Tibial artery (tissue), 4 donors: Measurements from ENCODE around the gene AIF1.

ENCODE experiments used
- DNase-seq, 2 donors: peaks; one replicate each; pipeline ENCODE4 v3.0.0-alpha.2; 2019
- H3K27ac ChIP-seq, 2 donors: fragments of 200-600 bp; sonication (generic) in 1 of 2; 1 replicate in 1 of 2; 2 replicates in 1 of 2; pipeline ENCODE4 v1.5.1; 2018 to 2019; ENCODE audit warnings: mild to moderate bottlenecking in 1 of 2
- H3K27me3 ChIP-seq, 2 donors: fragments of 200-600 bp; sonication (generic) in 1 of 2; one replicate each; pipeline versions ENCODE4 v1.5.1 to v1.6.0; 2016 to 2019
- H3K36me3 ChIP-seq, 3 donors: fragments of 200-600 bp; sonication (generic) in 2 of 3; one replicate each; pipeline ENCODE4 v1.5.1; 2016 to 2019; ENCODE audit warnings: mild to moderate bottlenecking in 2 of 3
- H3K4me1 ChIP-seq, 4 donors: fragments of 200-600 bp; sonication (generic) in 2 of 4; 1 replicate in 3 of 4; 2 replicates in 1 of 4; pipeline ENCODE4 v1.5.1; 2016 to 2019
- H3K4me3 ChIP-seq, 2 donors: fragments of 200-600 bp; sonication (generic) in 1 of 2; 1 replicate in 1 of 2; 2 replicates in 1 of 2; pipeline ENCODE4 v1.5.1; 2018 to 2019; ENCODE audit warnings: mild to moderate bottlenecking in 2 of 2
- H3K9me3 ChIP-seq, 3 donors: fragments of 200-600 bp; sonication (generic) in 1 of 3; one replicate each; pipeline ENCODE4 v1.5.1; 2016 to 2019
- CTCF ChIP-seq, 2 experiments: fragments of 200-600 bp in 1 of 2; fragments of 450-650 bp in 1 of 2; IDR thresholded peaks; one replicate each; pipeline ENCODE4 v1.5.1; 2017 to 2019; ENCODE audit warnings: antibody characterized with exemption in 2 of 2, mild to moderate bottlenecking in 1 of 2, moderate library complexity in 1 of 2
- intact Hi-C: fragments of 100-400 bp; cut with DNase I; formaldehyde crosslinking; loops from one replicate; pipeline ENCODE4 v1.15.0; 2023; ENCODE audit warnings: low total_unique reads

Gene AIF1

GRCh38 chr6:31576897-31577578 lies 38.0 kb upstream of the AIF1 start:
- no peak for DNase-seq
- H3K27ac ChIP-seq, result no peak overlapping the region
- H3K27me3 ChIP-seq, result peaks cover 0 to 21% of the 10 kb centered on the region in 2 donors
- H3K9me3 ChIP-seq, result no peaks in the 10 kb centered on the region
- intact Hi-C loops, result no loop called here
- no peak for TF ChIP-seq CTCF (IDR thresholded peaks at IDR 0.05)
- H3K36me3 ChIP-seq, result no peaks in the 10 kb centered on the region
- no peak overlapping the region for H3K4me3 ChIP-seq
- peaks cover 0 to 11% (median 9%) of the 10 kb centered on the region in 4 donors for H3K4me1 ChIP-seq

- H3K27ac ChIP-seq, result no peak overlapping the region
- DNase-seq, result no peak
- H3K27me3 ChIP-seq, result peaks cover 0 to 21% of the 10 kb centered on the region in 2 donors
- peaks cover 0 to 16% (median 11%) of the 10 kb centered on the region in 4 donors for H3K4me1 ChIP-seq
- intact Hi-C loops, result no loop called here
- no peak for TF ChIP-seq CTCF (IDR thresholded peaks at IDR 0.05)
- H3K4me3 ChIP-seq, result no peak overlapping the region
- no peaks in the 10 kb centered on the region for H3K9me3 ChIP-seq
- no peaks in the 10 kb centered on the region for H3K36me3 ChIP-seq
These were observed 37.5 kb upstream of the AIF1 start for GRCh38 chr6:31577579-31577966.

- H3K9me3 ChIP-seq, result no peaks in the 10 kb centered on the region
- H3K27ac ChIP-seq, result no peak overlapping the region
- no peak for TF ChIP-seq CTCF (IDR thresholded peaks at IDR 0.05)
- no peaks in the 10 kb centered on the region for H3K36me3 ChIP-seq
- H3K4me1 ChIP-seq, result peaks cover 0 to 16% (median 11%) of the 10 kb centered on the region in 4 donors
- intact Hi-C loops, result no loop called here
- peaks cover 0 to 12% of the 10 kb centered on the region in 2 donors for H3K27me3 ChIP-seq
- DNase-seq, result no peak
- no peak overlapping the region for H3K4me3 ChIP-seq
These were observed 36.6 kb upstream of the AIF1 start for GRCh38 chr6:31578184-31579118.

- no peak for DNase-seq
- no peak overlapping the region for H3K4me3 ChIP-seq
- intact Hi-C loops, result no loop called here
- peaks cover 0 to 16% (median 11%) of the 10 kb centered on the region in 4 donors for H3K4me1 ChIP-seq
- H3K27me3 ChIP-seq, result peaks cover 0 to 6% of the 10 kb centered on the region in 2 donors
- no peak overlapping the region for H3K27ac ChIP-seq
- no peak for TF ChIP-seq CTCF (IDR thresholded peaks at IDR 0.05)
- H3K36me3 ChIP-seq, result no peaks in the 10 kb centered on the region
- H3K9me3 ChIP-seq, result no peaks in the 10 kb centered on the region
These were observed 35.9 kb upstream of the AIF1 start for GRCh38 chr6:31579119-31579505.

- TF ChIP-seq CTCF (IDR thresholded peaks at IDR 0.05), result no peak
- Histone ChIP-seq H3K27ac (no peak overlapping the region), H3K4me3 (no peak overlapping the region), H3K4me1 (peaks cover 0 to 16% (median 11%) of the 10 kb centered on the region in 4 donors), H3K27me3 (peaks cover 0 to 4% of the 10 kb centered on the region in 2 donors), H3K36me3 (no peaks in the 10 kb centered on the region), H3K9me3 (no peaks in the 10 kb centered on the region)
- DNase-seq, result no peak
- intact Hi-C loops, result no loop called here
These were observed 35.2 kb upstream of the AIF1 start for GRCh38 chr6:31579546-31580437.
